ENCODE data around the gene C7.

C7 gene

DNA sequence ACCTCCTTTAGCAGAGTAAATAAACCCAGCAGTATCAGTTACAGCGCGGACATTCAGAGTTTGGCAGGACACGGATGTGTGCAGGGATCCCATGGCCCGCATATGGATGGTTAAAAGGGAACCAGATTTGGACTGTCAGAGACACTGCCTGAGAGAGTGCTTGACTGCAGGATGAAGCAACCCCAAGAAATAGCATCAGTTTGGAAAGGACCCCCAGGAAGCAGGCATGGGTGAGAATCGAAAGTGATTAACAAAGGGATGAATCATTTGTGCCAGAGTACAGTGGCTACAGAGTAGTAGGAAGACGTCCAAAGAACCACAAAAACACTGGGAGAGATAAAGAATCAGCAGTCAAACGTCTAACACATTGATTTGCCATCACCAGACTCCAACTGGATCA is 5.5 kb downstream of the C7 start:
- Histone ChIP-seq H3K36me3 (ENCODE audit: control insufficient read depth, low read length) (no peaks in the 10 kb centered on the region), H3K9me3 (ENCODE audit: control insufficient read depth, insufficient read depth, low read length) (no peaks in the 10 kb centered on the region), H3K27ac (ENCODE audit: low read depth, low read length) (no peak overlapping the region), H3K4me1 (ENCODE audit: control insufficient read depth, low read length) (no peaks in the 10 kb centered on the region), H3K27me3 (ENCODE audit: control insufficient read depth, low read length) (no peaks in the 10 kb centered on the region), H4K20me1 (ENCODE audit: control insufficient read depth, insufficient read depth, low read depth, low read length) (no peaks in the 10 kb centered on the region), H3K4me3 (ENCODE audit: low read length) (no peak overlapping the region), H3K79me2 (ENCODE audit: control insufficient read depth, low read length) (no peaks in the 10 kb centered on the region), H3F3A (ENCODE audit: control insufficient read depth, insufficient read depth) (no peaks in the 10 kb centered on the region), H3K4me2 (ENCODE audit: low read length) (no peak overlapping the region), H3K9me2 (replicated peaks; ENCODE audit: control insufficient read depth, low read length) (no peaks in the 10 kb centered on the region)
- TF ChIP-seq EZH2phosphoT487 (IDR thresholded peaks at IDR 0.05; ENCODE audit: borderline replicate concordance, low read length): no peak
- TF ChIP-seq, protein P1, sequence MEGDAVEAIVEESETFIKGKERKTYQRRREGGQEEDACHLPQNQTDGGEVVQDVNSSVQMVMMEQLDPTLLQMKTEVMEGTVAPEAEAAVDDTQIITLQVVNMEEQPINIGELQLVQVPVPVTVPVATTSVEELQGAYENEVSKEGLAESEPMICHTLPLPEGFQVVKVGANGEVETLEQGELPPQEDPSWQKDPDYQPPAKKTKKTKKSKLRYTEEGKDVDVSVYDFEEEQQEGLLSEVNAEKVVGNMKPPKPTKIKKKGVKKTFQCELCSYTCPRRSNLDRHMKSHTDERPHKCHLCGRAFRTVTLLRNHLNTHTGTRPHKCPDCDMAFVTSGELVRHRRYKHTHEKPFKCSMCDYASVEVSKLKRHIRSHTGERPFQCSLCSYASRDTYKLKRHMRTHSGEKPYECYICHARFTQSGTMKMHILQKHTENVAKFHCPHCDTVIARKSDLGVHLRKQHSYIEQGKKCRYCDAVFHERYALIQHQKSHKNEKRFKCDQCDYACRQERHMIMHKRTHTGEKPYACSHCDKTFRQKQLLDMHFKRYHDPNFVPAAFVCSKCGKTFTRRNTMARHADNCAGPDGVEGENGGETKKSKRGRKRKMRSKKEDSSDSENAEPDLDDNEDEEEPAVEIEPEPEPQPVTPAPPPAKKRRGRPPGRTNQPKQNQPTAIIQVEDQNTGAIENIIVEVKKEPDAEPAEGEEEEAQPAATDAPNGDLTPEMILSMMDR (IDR thresholded peaks at IDR 0.05; ENCODE audit: low read depth, low read length, poor library complexity, severe bottlenecking): no peak

DNA sequence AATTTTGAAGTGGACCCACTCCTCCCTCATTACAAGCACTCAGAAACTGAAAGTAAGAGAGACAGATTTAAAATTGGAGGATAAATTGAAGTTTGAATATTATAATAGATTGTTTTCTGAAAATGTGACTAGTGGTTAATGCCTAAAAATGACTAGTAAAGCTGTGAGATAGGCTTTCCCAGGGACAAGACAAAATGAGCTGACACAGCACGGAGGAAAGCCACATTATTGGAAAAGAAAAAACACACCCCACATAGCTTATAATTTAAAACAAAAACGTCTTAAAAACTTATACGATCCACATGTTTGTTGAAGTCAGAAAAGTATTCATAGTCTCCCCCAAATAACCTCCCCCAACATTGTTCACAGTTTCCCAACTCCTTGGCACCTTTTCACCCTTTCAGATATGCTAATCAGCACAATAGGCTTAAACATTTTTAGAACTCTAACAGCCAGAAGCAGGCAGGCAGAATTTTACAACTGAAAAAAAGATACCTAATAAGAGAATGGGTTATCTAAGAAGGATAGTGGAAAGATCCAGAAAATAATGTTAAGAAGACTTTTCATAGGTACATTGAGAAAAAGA is 6.1 kb downstream of the C7 start:
- Histone ChIP-seq H3K36me3 (ENCODE audit: control insufficient read depth, low read length) (no peaks in the 10 kb centered on the region), H3K4me2 (ENCODE audit: low read length) (no peak overlapping the region), H3K9me3 (ENCODE audit: control insufficient read depth, insufficient read depth, low read length) (no peaks in the 10 kb centered on the region), H3K27ac (ENCODE audit: low read depth, low read length) (no peak overlapping the region), H4K20me1 (ENCODE audit: control insufficient read depth, insufficient read depth, low read depth, low read length) (no peaks in the 10 kb centered on the region), H3K4me1 (ENCODE audit: control insufficient read depth, low read length) (no peaks in the 10 kb centered on the region), H3K79me2 (ENCODE audit: control insufficient read depth, low read length) (no peaks in the 10 kb centered on the region), H3K27me3 (ENCODE audit: control insufficient read depth, low read length) (no peaks in the 10 kb centered on the region), H3F3A (ENCODE audit: control insufficient read depth, insufficient read depth) (no peaks in the 10 kb centered on the region), H3K4me3 (ENCODE audit: low read length) (no peak overlapping the region), H3K9me2 (replicated peaks; ENCODE audit: control insufficient read depth, low read length) (no peaks in the 10 kb centered on the region)
- TF ChIP-seq, protein P1 (IDR thresholded peaks at IDR 0.05; ENCODE audit: low read depth, low read length, poor library complexity, severe bottlenecking): no peak
- no peak for TF ChIP-seq EZH2phosphoT487 (IDR thresholded peaks at IDR 0.05; ENCODE audit: borderline replicate concordance, low read length)

DNA sequence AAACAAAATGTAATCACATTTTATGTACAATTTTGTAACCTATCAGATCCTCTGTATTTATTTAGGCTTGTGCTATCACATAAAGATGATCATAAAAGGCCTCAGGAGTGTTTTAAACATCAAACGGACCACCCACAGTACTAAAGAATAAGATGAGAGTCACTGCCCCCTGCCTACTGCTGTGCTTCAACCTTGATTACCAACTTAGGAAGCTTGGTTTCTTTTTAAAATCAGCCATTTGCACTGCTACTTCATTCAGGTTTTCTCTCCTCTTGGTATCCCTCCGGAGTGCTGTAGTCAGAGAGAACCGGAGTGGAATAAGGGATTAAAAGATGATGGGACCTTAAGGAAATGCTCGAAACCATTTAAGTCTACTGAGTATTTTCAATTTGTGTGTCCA is 6.9 kb downstream of the C7 start:
- Histone ChIP-seq H3K27ac (ENCODE audit: low read depth, low read length) (no peak overlapping the region), H3K27me3 (ENCODE audit: control insufficient read depth, low read length) (no peaks in the 10 kb centered on the region), H4K20me1 (ENCODE audit: control insufficient read depth, insufficient read depth, low read depth, low read length) (no peaks in the 10 kb centered on the region), H3K4me3 (ENCODE audit: low read length) (no peak overlapping the region), H3K9me3 (ENCODE audit: control insufficient read depth, insufficient read depth, low read length) (no peaks in the 10 kb centered on the region), H3K4me1 (ENCODE audit: control insufficient read depth, low read length) (no peaks in the 10 kb centered on the region), H3K79me2 (ENCODE audit: control insufficient read depth, low read length) (no peaks in the 10 kb centered on the region), H3K4me2 (ENCODE audit: low read length) (no peak overlapping the region), H3K9me2 (replicated peaks; ENCODE audit: control insufficient read depth, low read length) (no peaks in the 10 kb centered on the region), H3F3A (ENCODE audit: control insufficient read depth, insufficient read depth) (no peaks in the 10 kb centered on the region), H3K36me3 (ENCODE audit: control insufficient read depth, low read length) (no peaks in the 10 kb centered on the region)
- no peak for TF ChIP-seq EZH2phosphoT487 (IDR thresholded peaks at IDR 0.05; ENCODE audit: borderline replicate concordance, low read length)
- TF ChIP-seq, protein P1 (IDR thresholded peaks at IDR 0.05; ENCODE audit: low read depth, low read length, poor library complexity, severe bottlenecking): no peak
